ENCODE data around the gene CFLAR. TPM values are rescaled to one million over a fixed set of nuclear protein-coding genes. Genes with fewer than 3 reads are reported as not detected.
"Not testable (repeated sequence)": the region's sequence is repeated elsewhere in the genome, so short reads cannot be mapped to it uniquely, and the experiment has no call there.

The CFLAR gene
- total and polyA plus RNA-seq, 4 donors: 24.4 to 169 (median 45.5) TPM

DNA sequence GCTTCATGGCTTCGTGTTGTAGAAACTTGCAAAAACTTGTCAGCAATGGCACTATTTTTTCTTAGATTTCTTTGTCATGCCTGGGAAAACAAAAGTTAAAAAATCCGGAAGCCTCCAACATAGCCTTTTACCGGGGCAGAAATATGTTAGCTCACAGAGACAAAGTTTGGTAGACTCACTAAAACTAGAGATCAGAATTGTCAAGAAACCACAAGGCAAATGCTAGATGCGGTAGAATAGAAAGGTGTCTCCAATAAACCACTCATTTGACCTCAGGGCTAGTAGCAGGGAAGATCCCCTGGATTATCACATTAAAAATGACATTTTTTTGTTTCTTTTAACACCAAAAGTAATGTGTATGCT lies 67.4 kb downstream of the CFLAR start:
- H3K27me3 ChIP-seq (ENCODE audit: control insufficient read depth in 4 of 4, insufficient read depth in 4 of 4, low read length in 3 of 4): no peaks in the 10 kb centered on the region
- TF ChIP-seq JUND (IDR thresholded peaks at IDR 0.05): no peak
- TF ChIP-seq EGR1 (IDR thresholded peaks at IDR 0.05; ENCODE audit: low read depth in 2 of 2): no peak
- TF ChIP-seq NR2F2 (IDR thresholded peaks at IDR 0.05): no peak
- TF ChIP-seq FOXA2 (IDR thresholded peaks at IDR 0.05): no peak
- TF ChIP-seq, protein P1, sequence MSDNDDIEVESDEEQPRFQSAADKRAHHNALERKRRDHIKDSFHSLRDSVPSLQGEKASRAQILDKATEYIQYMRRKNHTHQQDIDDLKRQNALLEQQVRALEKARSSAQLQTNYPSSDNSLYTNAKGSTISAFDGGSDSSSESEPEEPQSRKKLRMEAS (IDR thresholded peaks at IDR 0.05): no peak
- no peak for TF ChIP-seq HNF4A (conservative IDR thresholded peaks at IDR 0.05)
- TF ChIP-seq, protein P2, sequence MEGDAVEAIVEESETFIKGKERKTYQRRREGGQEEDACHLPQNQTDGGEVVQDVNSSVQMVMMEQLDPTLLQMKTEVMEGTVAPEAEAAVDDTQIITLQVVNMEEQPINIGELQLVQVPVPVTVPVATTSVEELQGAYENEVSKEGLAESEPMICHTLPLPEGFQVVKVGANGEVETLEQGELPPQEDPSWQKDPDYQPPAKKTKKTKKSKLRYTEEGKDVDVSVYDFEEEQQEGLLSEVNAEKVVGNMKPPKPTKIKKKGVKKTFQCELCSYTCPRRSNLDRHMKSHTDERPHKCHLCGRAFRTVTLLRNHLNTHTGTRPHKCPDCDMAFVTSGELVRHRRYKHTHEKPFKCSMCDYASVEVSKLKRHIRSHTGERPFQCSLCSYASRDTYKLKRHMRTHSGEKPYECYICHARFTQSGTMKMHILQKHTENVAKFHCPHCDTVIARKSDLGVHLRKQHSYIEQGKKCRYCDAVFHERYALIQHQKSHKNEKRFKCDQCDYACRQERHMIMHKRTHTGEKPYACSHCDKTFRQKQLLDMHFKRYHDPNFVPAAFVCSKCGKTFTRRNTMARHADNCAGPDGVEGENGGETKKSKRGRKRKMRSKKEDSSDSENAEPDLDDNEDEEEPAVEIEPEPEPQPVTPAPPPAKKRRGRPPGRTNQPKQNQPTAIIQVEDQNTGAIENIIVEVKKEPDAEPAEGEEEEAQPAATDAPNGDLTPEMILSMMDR (IDR thresholded peaks at IDR 0.05; ENCODE audit: low read depth, low read length, missing input control): no peak
- TF ChIP-seq HNF4G (IDR thresholded peaks at IDR 0.05): no peak
- TF ChIP-seq RAD21 (IDR thresholded peaks at IDR 0.05): no peak
- peak overlapping the region; percentile 73 to 84 for H3K27ac ChIP-seq (ENCODE audit: low read depth in 1 of 2, low read length in 2 of 2)
- H3K4me1 ChIP-seq (ENCODE audit: control insufficient read depth in 4 of 4, insufficient read depth in 4 of 4, low read length in 3 of 4): peaks cover 0 to 10% (median 3%) of the 10 kb centered on the region in 4 donors
- peak overlapping the region; percentile 78 to 90 (median 84) for H3K4me3 ChIP-seq (ENCODE audit: low read depth in 1 of 3, low read length in 3 of 3)
- no peak for DNase-seq (ENCODE audit: low spot score)
- peaks cover 0 to 5% (median 2%) of the 10 kb centered on the region in 4 donors for H3K36me3 ChIP-seq (ENCODE audit: control insufficient read depth in 4 of 4, insufficient read depth in 3 of 4, low read depth in 1 of 4, low read length in 3 of 4)
- H3K9me3 ChIP-seq (ENCODE audit: control insufficient read depth in 4 of 4, low read length in 3 of 4): no peaks in the 10 kb centered on the region
- 4% methylated on average over 4 of the region's 4 CpGs for WGBS
- peak overlapping the region; percentile 88 to 95 for H3K9ac ChIP-seq (ENCODE audit: low read depth in 1 of 2, low read length in 2 of 2)

DNA sequence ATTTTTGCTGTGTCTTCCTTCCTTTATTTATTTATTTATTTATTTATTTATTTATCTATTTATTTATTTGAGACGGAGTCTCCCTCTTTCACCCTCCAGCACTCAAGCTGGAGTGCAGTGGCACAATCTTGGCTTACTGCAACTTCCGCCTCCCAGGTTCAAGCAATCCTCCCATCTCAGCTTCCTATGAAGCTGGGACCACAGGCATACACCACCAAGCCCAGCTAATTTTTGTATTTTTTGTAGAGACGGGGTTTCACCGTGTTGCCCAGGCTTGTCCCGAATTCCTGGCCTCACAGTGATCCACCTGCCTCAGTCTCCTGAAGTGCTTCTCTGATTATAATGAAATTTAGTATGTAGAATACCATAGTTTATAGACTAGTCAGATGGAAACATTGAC lies 67.9 kb downstream of the CFLAR start:
- H3K27ac ChIP-seq (ENCODE audit: low read depth in 1 of 2, low read length in 2 of 2); DNase-seq (ENCODE audit: low spot score): not testable (repeated sequence)

DNA sequence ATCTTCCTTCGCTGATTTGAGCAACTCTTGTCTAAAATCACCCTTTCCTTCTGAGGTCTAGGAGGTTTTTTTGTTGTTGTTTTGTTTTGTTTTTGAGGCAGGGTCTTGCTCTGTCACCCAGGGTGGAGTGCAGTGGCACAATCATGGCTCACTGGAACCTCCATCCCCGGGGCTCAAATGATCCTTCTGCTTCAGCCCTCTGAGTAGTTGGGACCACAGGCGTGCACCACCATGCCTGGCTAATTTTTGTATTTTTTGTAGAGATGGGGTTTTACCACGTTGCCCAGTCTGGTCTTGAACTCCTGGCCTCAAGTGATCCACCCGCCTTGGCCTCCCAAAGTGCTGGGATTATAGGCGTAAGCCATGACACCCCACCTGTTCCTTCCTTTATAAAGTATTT lies 68.3 kb downstream of the CFLAR start:
- H3K27ac ChIP-seq (ENCODE audit: low read depth in 1 of 2, low read length in 2 of 2); H3K27me3 ChIP-seq (ENCODE audit: control insufficient read depth in 4 of 4, insufficient read depth in 4 of 4, low read length in 3 of 4); H3K36me3 ChIP-seq (ENCODE audit: control insufficient read depth in 4 of 4, insufficient read depth in 3 of 4, low read depth in 1 of 4, low read length in 3 of 4); H3K9me3 ChIP-seq (ENCODE audit: control insufficient read depth in 4 of 4, low read length in 3 of 4); DNase-seq (ENCODE audit: low spot score): not testable (repeated sequence)
- H3K9ac ChIP-seq (ENCODE audit: low read depth in 1 of 2, low read length in 2 of 2): peak overlapping the region in 1 of 2 donors; percentile 58
- peaks cover 0 to 10% (median 3%) of the 10 kb centered on the region in 4 donors for H3K4me1 ChIP-seq (ENCODE audit: control insufficient read depth in 4 of 4, insufficient read depth in 4 of 4, low read length in 3 of 4)
- 73% methylated on average over 6 of the region's 6 CpGs for WGBS
- H3K4me3 ChIP-seq (ENCODE audit: low read depth in 1 of 3, low read length in 3 of 3): peak overlapping the region in 1 of 3 donors; percentile 78

More for the DNA sequence above, 67.9 kb downstream of the CFLAR start:
- not testable (repeated sequence) for H3K36me3 ChIP-seq (ENCODE audit: control insufficient read depth in 4 of 4, insufficient read depth in 3 of 4, low read depth in 1 of 4, low read length in 3 of 4); H3K9me3 ChIP-seq (ENCODE audit: control insufficient read depth in 4 of 4, low read length in 3 of 4); H3K27me3 ChIP-seq (ENCODE audit: control insufficient read depth in 4 of 4, insufficient read depth in 4 of 4, low read length in 3 of 4)
- peak in 1 of 2 donors; percentile 16 for TF ChIP-seq JUND (IDR thresholded peaks at IDR 0.05)
- peak in 1 of 2 donors; percentile 6 for TF ChIP-seq RAD21 (IDR thresholded peaks at IDR 0.05)
- Histone ChIP-seq H3K9ac (ENCODE audit: low read depth in 1 of 2, low read length in 2 of 2) (peak overlapping the region; percentile 88 to 95), H3K4me3 (ENCODE audit: low read depth in 1 of 3, low read length in 3 of 3) (peak overlapping the region in 2 of 3 donors; percentile 78 to 84), H3K4me1 (ENCODE audit: control insufficient read depth in 4 of 4, insufficient read depth in 4 of 4, low read length in 3 of 4) (peaks cover 0 to 10% (median 3%) of the 10 kb centered on the region in 4 donors)
- WGBS: 41% methylated on average over 5 of the region's 5 CpGs

DNA sequence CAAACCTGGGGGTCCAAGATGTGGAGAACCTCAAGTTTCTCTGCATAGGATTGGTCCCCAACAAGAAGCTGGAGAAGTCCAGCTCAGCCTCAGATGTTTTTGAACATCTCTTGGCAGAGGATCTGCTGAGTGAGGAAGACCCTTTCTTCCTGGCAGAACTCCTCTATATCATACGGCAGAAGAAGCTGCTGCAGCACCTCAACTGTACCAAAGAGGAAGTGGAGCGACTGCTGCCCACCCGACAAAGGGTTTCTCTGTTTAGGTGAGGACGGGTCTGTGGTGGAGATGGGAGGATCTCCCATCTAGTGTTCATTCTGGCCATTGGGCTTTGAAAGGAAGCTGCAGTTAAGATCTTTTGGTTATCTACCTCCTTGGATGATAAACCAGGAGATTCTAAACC lies 69.9 kb downstream of the CFLAR start:
- peaks cover 0 to 10% (median 3%) of the 10 kb centered on the region in 4 donors for H3K4me1 ChIP-seq (ENCODE audit: control insufficient read depth in 4 of 4, insufficient read depth in 4 of 4, low read length in 3 of 4)
- no peak overlapping the region for H3K4me3 ChIP-seq (ENCODE audit: low read depth in 1 of 3, low read length in 3 of 3)
- WGBS: 76% methylated on average over 4 of the region's 4 CpGs
- H3K27me3 ChIP-seq (ENCODE audit: control insufficient read depth in 4 of 4, insufficient read depth in 4 of 4, low read length in 3 of 4): no peaks in the 10 kb centered on the region
- H3K9ac ChIP-seq (ENCODE audit: low read depth in 1 of 2, low read length in 2 of 2): no peak overlapping the region
- DNase-seq (ENCODE audit: low spot score): no peak
- no peaks in the 10 kb centered on the region for H3K9me3 ChIP-seq (ENCODE audit: control insufficient read depth in 4 of 4, low read length in 3 of 4)
- H3K27ac ChIP-seq (ENCODE audit: low read depth in 1 of 2, low read length in 2 of 2): no peak overlapping the region
- H3K36me3 ChIP-seq (ENCODE audit: control insufficient read depth in 4 of 4, insufficient read depth in 3 of 4, low read depth in 1 of 4, low read length in 3 of 4): peaks cover 0 to 5% (median 2%) of the 10 kb centered on the region in 4 donors
- TF ChIP-seq, protein P3, sequence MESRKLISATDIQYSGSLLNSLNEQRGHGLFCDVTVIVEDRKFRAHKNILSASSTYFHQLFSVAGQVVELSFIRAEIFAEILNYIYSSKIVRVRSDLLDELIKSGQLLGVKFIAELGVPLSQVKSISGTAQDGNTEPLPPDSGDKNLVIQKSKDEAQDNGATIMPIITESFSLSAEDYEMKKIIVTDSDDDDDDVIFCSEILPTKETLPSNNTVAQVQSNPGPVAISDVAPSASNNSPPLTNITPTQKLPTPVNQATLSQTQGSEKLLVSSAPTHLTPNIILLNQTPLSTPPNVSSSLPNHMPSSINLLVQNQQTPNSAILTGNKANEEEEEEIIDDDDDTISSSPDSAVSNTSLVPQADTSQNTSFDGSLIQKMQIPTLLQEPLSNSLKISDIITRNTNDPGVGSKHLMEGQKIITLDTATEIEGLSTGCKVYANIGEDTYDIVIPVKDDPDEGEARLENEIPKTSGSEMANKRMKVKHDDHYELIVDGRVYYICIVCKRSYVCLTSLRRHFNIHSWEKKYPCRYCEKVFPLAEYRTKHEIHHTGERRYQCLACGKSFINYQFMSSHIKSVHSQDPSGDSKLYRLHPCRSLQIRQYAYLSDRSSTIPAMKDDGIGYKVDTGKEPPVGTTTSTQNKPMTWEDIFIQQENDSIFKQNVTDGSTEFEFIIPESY (IDR thresholded peaks at IDR 0.05): no peak
- TF ChIP-seq, protein P2 (IDR thresholded peaks at IDR 0.05; ENCODE audit: low read depth, low read length, missing input control): no peak
- TF ChIP-seq, protein P4, sequence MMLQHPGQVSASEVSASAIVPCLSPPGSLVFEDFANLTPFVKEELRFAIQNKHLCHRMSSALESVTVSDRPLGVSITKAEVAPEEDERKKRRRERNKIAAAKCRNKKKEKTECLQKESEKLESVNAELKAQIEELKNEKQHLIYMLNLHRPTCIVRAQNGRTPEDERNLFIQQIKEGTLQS (IDR thresholded peaks at IDR 0.05): no peak
- TF ChIP-seq FOXA2 (IDR thresholded peaks at IDR 0.05): no peak
- TF ChIP-seq HNF4G (IDR thresholded peaks at IDR 0.05): no peak
- no peak for TF ChIP-seq NR2F2 (IDR thresholded peaks at IDR 0.05)
- TF ChIP-seq HNF4A (conservative IDR thresholded peaks at IDR 0.05): no peak
- no peak for TF ChIP-seq RAD21 (IDR thresholded peaks at IDR 0.05)
- no peak for TF ChIP-seq EGR1 (IDR thresholded peaks at IDR 0.05; ENCODE audit: low read depth in 2 of 2)
- no peak for TF ChIP-seq TAF1 (conservative IDR thresholded peaks at IDR 0.05)
- TF ChIP-seq JUND (IDR thresholded peaks at IDR 0.05): no peak
- no peak for TF ChIP-seq RXRA (IDR thresholded peaks at IDR 0.05)
- no peak for TF ChIP-seq FOXA1 (IDR thresholded peaks at IDR 0.05)
- no peak for TF ChIP-seq SP1 (IDR thresholded peaks at IDR 0.05)
- TF ChIP-seq, protein P1 (IDR thresholded peaks at IDR 0.05): no peak
